Endothelial cell of umbilical vein (primary cell): ENCODE data around the gene DHRS11. TPM values are rescaled to one million over a fixed set of nuclear protein-coding genes. Genes with fewer than 3 reads are reported as not detected.

Experiments
- BruUV-seq: library from RNA; stranded (reverse); fragments of 400-500 nt; replicated peaks from 2 replicates; lab custom pipeline; 2021; lab: Mats Ljungman, UMichigan
- CTCF ChIA-PET: fragments of 300-600, 350-600 bp; sonication (Branson Sonifier 250); formaldehyde crosslinking; loops from one replicate; lab custom pipeline; 2021; ENCODE audit warnings: antibody characterized with exemption, inconsistent platforms; lab: Charles Lee
- POLR2A ChIA-PET: fragments of 300-600, 350-600 bp; sonication (Branson Sonifier 250); formaldehyde crosslinking; loops from one replicate; lab custom pipeline; 2021; ENCODE audit warnings: antibody characterized with exemption, inconsistent platforms; lab: Charles Lee
- DNase-seq: peaks from one replicate; pipeline ENCODE4 v3.0.0-alpha.2; 2011; ENCODE audit warnings: low read depth, low spot score
- FAIRE-seq: peaks from 2 replicates; lab custom pipeline; 2011; peaks lifted over from hg19 to GRCh38; lab: Jason Lieb, UNC
- H2AFZ ChIP-seq: 2 replicates; pipeline ENCODE4 v1.6.0; 2012; ENCODE audit warnings: low read depth, low read length, control low read depth, inconsistent platforms
- H3K27ac ChIP-seq: 2 replicates; pipeline ENCODE4 v1.5.1; 2011; ENCODE audit warnings: low read depth, mild to moderate bottlenecking, control low read depth, low read length, moderate library complexity; ENCODE audit not compliant: insufficient read depth
- H3K27me3 ChIP-seq, 2 experiments: 2 replicates each; pipeline versions ENCODE4 v1.6.0 to v1.6.1; 2011; ENCODE audit warnings: low read length in 2 of 2, mixed read lengths in 1 of 2; ENCODE audit not compliant: control insufficient read depth in 2 of 2, insufficient read depth in 2 of 2
- H3K36me3 ChIP-seq, 2 experiments: 2 replicates in 1 of 2; 3 replicates in 1 of 2; pipeline ENCODE4 v1.5.1; 2011; ENCODE audit warnings: low read length in 2 of 2, mild to moderate bottlenecking in 1 of 2, moderate library complexity in 1 of 2; ENCODE audit not compliant: control insufficient read depth in 2 of 2, insufficient read depth in 2 of 2; ENCODE audit errors: extremely low read depth in 1 of 2
- H3K4me1 ChIP-seq: 3 replicates; pipeline ENCODE4 v1.5.1; 2011; ENCODE audit warnings: mild to moderate bottlenecking, low read length; ENCODE audit not compliant: control insufficient read depth, insufficient read depth; ENCODE audit errors: extremely low read depth
- H3K4me2 ChIP-seq: 2 replicates; pipeline ENCODE4 v1.6.1; 2011; ENCODE audit warnings: low read length, control low read depth, mixed read lengths; ENCODE audit not compliant: insufficient read depth
- H3K4me3 ChIP-seq, 3 experiments: fragments of 200-600 bp in 1 of 3; sonication (generic), shearing (Covaris generic) in 1 of 3; replicated peaks in 1 of 3; 2 replicates each; pipeline ENCODE4 v1.5.1; 2011 to 2016; ENCODE audit warnings: control low read depth in 3 of 3, low read length in 3 of 3, mild to moderate bottlenecking in 2 of 3, inconsistent platforms in 1 of 3, low read depth in 1 of 3, moderate library complexity in 1 of 3; ENCODE audit not compliant: insufficient read depth in 1 of 3
- H3K79me2 ChIP-seq: 2 replicates; pipeline ENCODE4 v1.6.0; 2012; ENCODE audit warnings: low read length, inconsistent platforms; ENCODE audit not compliant: control insufficient read depth, insufficient read depth
- H3K9ac ChIP-seq: replicated peaks from 2 replicates; pipeline ENCODE3; 2011; ENCODE audit warnings: low read length, control low read depth; ENCODE audit not compliant: insufficient read depth; ENCODE audit errors: extremely low read depth
- H3K9me1 ChIP-seq: replicated peaks from 3 replicates; pipeline ENCODE4 v1.6.0; 2011; ENCODE audit warnings: mild to moderate bottlenecking, low read length; ENCODE audit not compliant: control insufficient read depth, insufficient read depth; ENCODE audit errors: extremely low read depth
- H3K9me3 ChIP-seq: replicated peaks from 2 replicates; pipeline ENCODE4 v1.5.1; 2012; ENCODE audit warnings: low read length, inconsistent platforms; ENCODE audit not compliant: control insufficient read depth, insufficient read depth
- H4K20me1 ChIP-seq: replicated peaks from 2 replicates; pipeline ENCODE3; 2011; ENCODE audit warnings: mild to moderate bottlenecking, low read length; ENCODE audit not compliant: control insufficient read depth, insufficient read depth; ENCODE audit errors: extremely low read depth
- EZH2 ChIP-seq: IDR thresholded peaks from 2 replicates; pipeline ENCODE4 v1.6.1; 2012; ENCODE audit warnings: borderline replicate concordance, low read depth, mild to moderate bottlenecking, moderate library complexity, low read length, inconsistent platforms; ENCODE audit not compliant: severe bottlenecking
- FOS ChIP-seq: IDR thresholded peaks from 2 replicates; pipeline ENCODE4 v1.6.1; 2011; ENCODE audit warnings: mild to moderate bottlenecking, low read length, moderate library complexity, borderline replicate concordance; ENCODE audit not compliant: insufficient read depth
- GATA2 ChIP-seq: IDR thresholded peaks from 2 replicates; pipeline ENCODE4 v1.7.0; 2011; ENCODE audit warnings: low read depth, mild to moderate bottlenecking, moderate library complexity, mixed read lengths, low read length; ENCODE audit not compliant: insufficient read length, insufficient read depth
- JUN ChIP-seq: IDR thresholded peaks from 2 replicates; pipeline ENCODE4 v1.6.1; 2011; ENCODE audit warnings: borderline replicate concordance, low read depth; ENCODE audit not compliant: insufficient read length, insufficient read depth
- MYC ChIP-seq: IDR thresholded peaks from one replicate; pipeline ENCODE4 v1.6.1; 2011; ENCODE audit warnings: mild to moderate bottlenecking, low read depth, low read length
- POLR2A ChIP-seq: IDR thresholded peaks from 2 replicates; pipeline ENCODE4 v1.6.1; 2012; ENCODE audit warnings: low read depth, mild to moderate bottlenecking, control low read depth, low read length
- POLR2AphosphoS5 ChIP-seq: IDR thresholded peaks from 2 replicates; pipeline ENCODE4 v1.6.1; 2012; ENCODE audit warnings: low read depth, mild to moderate bottlenecking, control low read depth, low read length, moderate library complexity; ENCODE audit not compliant: insufficient read depth
- dilution Hi-C: fragments of 300-500 bp; cut with MboI; formaldehyde crosslinking; loops from one replicate; pipeline ENCODE4 v1.15.0; 2019; ENCODE audit warnings: low sequenced_read_pairs; ENCODE audit not compliant: extremely low pct_ligation_motif_present
- intact Hi-C: fragments of 100-400 bp; cut with micrococcal nuclease; formaldehyde crosslinking; loops from one replicate; pipeline ENCODE4 v1.10.0; 2022
- polyA plus RNA-seq, 4 experiments: library from polyadenylated mRNA; depleted of rRNA in 3 of 4; stranded (reverse) in 3 of 4; unstranded in 1 of 4; fragments of >200 nt; gene quantifications; 2 replicates each; pipeline versions ENCODE4 v1.2.1 to v1.2.3, GENCODE V29; 2011 to 2012; ENCODE audit warnings: missing spikeins in 1 of 4
- total RNA-seq: library from RNA; stranded (reverse); gene quantifications from 2 replicates; pipeline ENCODE4 v1.2.3, GENCODE V29; 2021
- TF ChIP-seq, protein P1 (sequence below), 2 donors: IDR thresholded peaks; 1 replicate in 1 of 2; 2 replicates in 1 of 2; pipeline ENCODE4 v1.5.1; 2011; ENCODE audit warnings: low read length in 2 of 2, mild to moderate bottlenecking in 2 of 2, moderate library complexity in 2 of 2, control low read depth in 1 of 2, inconsistent platforms in 1 of 2, low read depth in 1 of 2; ENCODE audit not compliant: insufficient read depth in 1 of 2; ENCODE audit errors: extremely low read depth in 1 of 2
- TF ChIP-seq, protein P2 (sequence below): IDR thresholded peaks from 2 replicates; pipeline ENCODE4 v1.6.1; 2011; ENCODE audit not compliant: insufficient read depth, insufficient read length

DHRS11 gene
- total and polyA plus RNA-seq, 2 donors (not counting 3 experiments of a cell fraction or from before 2014, with no cell fraction given): 9.8 to 15.7 TPM

- intact Hi-C loops (no loop called here), dilution Hi-C loops (no loop called here)
- H3K79me2 ChIP-seq: peaks cover 8% of the 10 kb centered on the region
- no peak overlapping the region for H3K4me3 ChIP-seq
- FAIRE-seq: no peak
- no peak overlapping the region for H2AFZ ChIP-seq
- POLR2A ChIA-PET: no interaction called here
- peaks cover 25 to 31% of the 10 kb centered on the region in 2 experiments for H3K36me3 ChIP-seq
- no peaks in the 10 kb centered on the region for H4K20me1 ChIP-seq
- no peaks in the 10 kb centered on the region for H3K4me1 ChIP-seq
- H3K9me3 ChIP-seq: no peaks in the 10 kb centered on the region
- DNase-seq: no peak
- no peaks in the 10 kb centered on the region for H3K27me3 ChIP-seq
- no TSS peak for BruUV-seq
- H3K4me2 ChIP-seq: no peak overlapping the region
- H3K9me1 ChIP-seq: no peaks in the 10 kb centered on the region
- CTCF ChIA-PET: interaction anchor here (2.6 kb wide), 1 partner anchor 8 kb away, joined by 7 read pairs; the partner anchor contains the start of gene DHRS11
- no peak overlapping the region for H3K9ac ChIP-seq
- H3K27ac ChIP-seq: no peak overlapping the region
- TF ChIP-seq EZH2: no peak
- TF ChIP-seq, protein P1, sequence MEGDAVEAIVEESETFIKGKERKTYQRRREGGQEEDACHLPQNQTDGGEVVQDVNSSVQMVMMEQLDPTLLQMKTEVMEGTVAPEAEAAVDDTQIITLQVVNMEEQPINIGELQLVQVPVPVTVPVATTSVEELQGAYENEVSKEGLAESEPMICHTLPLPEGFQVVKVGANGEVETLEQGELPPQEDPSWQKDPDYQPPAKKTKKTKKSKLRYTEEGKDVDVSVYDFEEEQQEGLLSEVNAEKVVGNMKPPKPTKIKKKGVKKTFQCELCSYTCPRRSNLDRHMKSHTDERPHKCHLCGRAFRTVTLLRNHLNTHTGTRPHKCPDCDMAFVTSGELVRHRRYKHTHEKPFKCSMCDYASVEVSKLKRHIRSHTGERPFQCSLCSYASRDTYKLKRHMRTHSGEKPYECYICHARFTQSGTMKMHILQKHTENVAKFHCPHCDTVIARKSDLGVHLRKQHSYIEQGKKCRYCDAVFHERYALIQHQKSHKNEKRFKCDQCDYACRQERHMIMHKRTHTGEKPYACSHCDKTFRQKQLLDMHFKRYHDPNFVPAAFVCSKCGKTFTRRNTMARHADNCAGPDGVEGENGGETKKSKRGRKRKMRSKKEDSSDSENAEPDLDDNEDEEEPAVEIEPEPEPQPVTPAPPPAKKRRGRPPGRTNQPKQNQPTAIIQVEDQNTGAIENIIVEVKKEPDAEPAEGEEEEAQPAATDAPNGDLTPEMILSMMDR (IDR thresholded peaks at IDR 0.05; ENCODE audit: extremely low read depth in 1 of 2, insufficient read depth in 1 of 2, low read depth in 1 of 2, low read length in 2 of 2): no peak
- TF ChIP-seq POLR2AphosphoS5: no peak
- no peak for TF ChIP-seq POLR2A
- no peak for TF ChIP-seq GATA2
- no peak for TF ChIP-seq MYC
- no peak for TF ChIP-seq JUN
- no peak for TF ChIP-seq FOS
- TF ChIP-seq, protein P2, sequence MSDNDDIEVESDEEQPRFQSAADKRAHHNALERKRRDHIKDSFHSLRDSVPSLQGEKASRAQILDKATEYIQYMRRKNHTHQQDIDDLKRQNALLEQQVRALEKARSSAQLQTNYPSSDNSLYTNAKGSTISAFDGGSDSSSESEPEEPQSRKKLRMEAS: no peak
These were observed 7.9 kb upstream of the DHRS11 start for GRCh38 chr17:36583787-36584186.
